Astrocyte (in vitro differentiated cells and primary cell): ENCODE data around the gene TPST2. TPM values are rescaled to one million over a fixed set of nuclear protein-coding genes. Genes with fewer than 3 reads are reported as not detected.

Experiments
- DNase-seq: peaks from one replicate; pipeline ENCODE4 v3.0.0-alpha.2; 2010; ENCODE audit warnings: low read depth
- FAIRE-seq: peaks from 2 replicates; lab custom pipeline; 2011; peaks lifted over from hg19 to GRCh38; lab: Jason Lieb, UNC
- H2AFZ ChIP-seq: 2 replicates; pipeline ENCODE4 v1.6.0; 2012; ENCODE audit warnings: low read depth, low read length, inconsistent platforms
- H3K27ac ChIP-seq: 2 replicates; pipeline ENCODE4 v1.5.1; 2011; ENCODE audit warnings: low read depth, low read length, inconsistent platforms
- H3K27me3 ChIP-seq: 2 replicates; pipeline ENCODE4 v1.6.0; 2011; ENCODE audit warnings: low read length, inconsistent platforms; ENCODE audit not compliant: insufficient read depth
- H3K36me3 ChIP-seq: 2 replicates; pipeline ENCODE4 v1.5.1; 2011; ENCODE audit warnings: low read length, inconsistent platforms; ENCODE audit not compliant: insufficient read depth
- H3K4me1 ChIP-seq: 2 replicates; pipeline ENCODE4 v1.5.1; 2011; ENCODE audit warnings: low read length, inconsistent platforms; ENCODE audit not compliant: insufficient read depth
- H3K4me2 ChIP-seq: 2 replicates; pipeline ENCODE4 v1.6.0; 2012; ENCODE audit warnings: low read length, inconsistent platforms
- H3K4me3 ChIP-seq: 2 replicates; pipeline ENCODE4 v1.5.1; 2011; ENCODE audit warnings: low read depth, mild to moderate bottlenecking, low read length, inconsistent platforms; ENCODE audit not compliant: insufficient read depth
- H3K79me2 ChIP-seq: 2 replicates; pipeline ENCODE4 v1.6.0; 2012; ENCODE audit warnings: mild to moderate bottlenecking, low read length, inconsistent platforms; ENCODE audit not compliant: insufficient read depth
- H3K9ac ChIP-seq: 2 replicates; pipeline ENCODE4 v1.6.0; 2012; ENCODE audit warnings: mild to moderate bottlenecking, low read length, inconsistent platforms
- H3K9me3 ChIP-seq: 2 replicates; pipeline ENCODE4 v1.5.1; 2012; ENCODE audit warnings: low read depth, mild to moderate bottlenecking, low read length, inconsistent platforms; ENCODE audit not compliant: insufficient read depth
- H4K20me1 ChIP-seq: 2 replicates; pipeline ENCODE4 v1.6.0; 2012; ENCODE audit warnings: low read length, inconsistent platforms; ENCODE audit not compliant: insufficient read depth
- H3K27ac Mint-ChIP-seq: one replicate; pipeline ENCODE4 v1.8.0; 2021; ENCODE audit warnings: mild to moderate bottlenecking, mixed read lengths; ENCODE audit not compliant: unreplicated experiment
- H3K27me3 Mint-ChIP-seq: one replicate; pipeline ENCODE4 v1.8.0; 2021; ENCODE audit warnings: low read depth, mixed read lengths; ENCODE audit not compliant: unreplicated experiment
- H3K36me3 Mint-ChIP-seq: one replicate; pipeline ENCODE4 v1.8.0; 2021; ENCODE audit warnings: low read depth, mixed read lengths; ENCODE audit not compliant: unreplicated experiment
- H3K4me1 Mint-ChIP-seq: one replicate; pipeline ENCODE4 v1.8.0; 2021; ENCODE audit warnings: low read depth, mixed read lengths; ENCODE audit not compliant: unreplicated experiment
- H3K4me3 Mint-ChIP-seq: one replicate; pipeline ENCODE4 v1.8.0; 2021; ENCODE audit warnings: mild to moderate bottlenecking, moderate library complexity, mixed read lengths; ENCODE audit not compliant: unreplicated experiment
- H3K9me3 Mint-ChIP-seq: one replicate; pipeline ENCODE4 v1.8.0; 2021; ENCODE audit warnings: mild to moderate bottlenecking, mixed read lengths; ENCODE audit not compliant: unreplicated experiment
- EZH2 ChIP-seq: IDR thresholded peaks from 2 replicates; pipeline ENCODE4 v1.6.1; 2012; ENCODE audit warnings: mild to moderate bottlenecking, low read length, inconsistent platforms; ENCODE audit not compliant: insufficient read depth
- total RNA-seq: library from RNA; stranded (reverse); gene quantifications from 2 replicates; pipeline ENCODE4 v1.2.1, GENCODE V29; 2021
- TF ChIP-seq, protein P1 (sequence below): IDR thresholded peaks from 2 replicates; pipeline ENCODE4 v1.5.1; 2011; ENCODE audit warnings: low read depth, mild to moderate bottlenecking, inconsistent platforms, low read length, moderate library complexity; ENCODE audit not compliant: insufficient read depth

The TPST2 gene
- total RNA-seq, 1 donor from 2014 or later: 55.7 TPM

DNA sequence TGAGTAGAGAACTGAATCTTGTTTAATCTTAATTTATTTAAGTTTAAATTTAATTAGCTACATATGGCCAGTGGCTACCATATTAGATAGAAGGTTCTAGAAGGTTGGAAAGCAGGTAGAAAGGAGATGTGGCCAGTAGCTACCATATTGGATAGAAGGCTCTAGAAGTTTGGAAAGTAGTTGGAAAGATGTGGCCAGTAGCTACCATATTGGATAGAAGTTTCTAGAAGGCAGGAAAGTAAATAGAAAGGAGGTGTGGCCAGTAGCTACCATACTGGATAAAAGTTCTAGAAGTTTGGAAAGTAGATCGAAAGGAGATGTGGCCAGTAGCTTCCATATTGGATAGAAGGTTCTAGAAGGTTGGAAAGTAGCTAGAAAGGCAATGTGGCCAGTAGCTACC lies 34.1 kb upstream of the TPST2 start:
- H3K36me3 Mint-ChIP-seq: no peaks in the 10 kb centered on the region

DNA sequence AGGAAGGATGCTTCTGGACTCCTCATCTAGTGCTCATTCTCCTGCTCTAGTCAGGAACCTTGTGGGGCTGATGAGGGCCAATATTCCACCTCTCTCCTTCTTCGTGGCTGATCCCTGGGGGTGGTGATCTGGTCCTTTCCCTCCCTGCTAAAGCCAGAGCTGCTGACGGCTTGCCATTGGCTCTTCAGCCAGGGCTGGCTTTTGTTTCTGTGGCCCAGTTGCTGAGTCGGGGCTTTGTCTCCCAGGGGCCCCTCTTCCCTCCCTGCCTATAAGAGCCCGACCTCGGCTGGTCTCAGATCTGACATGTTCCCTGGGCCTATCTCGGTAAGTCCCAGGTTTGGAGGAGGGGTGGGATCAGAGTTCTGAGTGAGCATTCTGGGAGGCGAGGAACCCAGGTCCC lies 31.7 kb upstream of the TPST2 start, which contains the start of gene CRYBA4:
Gene CRYBA4 (plus strand): TSS at position 301 of the 400 bp plus-strand sequence. CDS start 634 bp downstream, outside the sequence.
- Mint-ChIP-seq H3K36me3 (no peaks in the 10 kb centered on the region), H3K4me1 (peaks cover 9% of the 10 kb centered on the region), H3K9me3 (peaks cover 3% of the 10 kb centered on the region), H3K4me3 (peak within 1 kb of the TSS; percentile 9), H3K27me3 (peaks cover 28% of the 10 kb centered on the region), H3K27ac (peak within 1 kb of the TSS; percentile 48)
- TF ChIP-seq, protein P1, sequence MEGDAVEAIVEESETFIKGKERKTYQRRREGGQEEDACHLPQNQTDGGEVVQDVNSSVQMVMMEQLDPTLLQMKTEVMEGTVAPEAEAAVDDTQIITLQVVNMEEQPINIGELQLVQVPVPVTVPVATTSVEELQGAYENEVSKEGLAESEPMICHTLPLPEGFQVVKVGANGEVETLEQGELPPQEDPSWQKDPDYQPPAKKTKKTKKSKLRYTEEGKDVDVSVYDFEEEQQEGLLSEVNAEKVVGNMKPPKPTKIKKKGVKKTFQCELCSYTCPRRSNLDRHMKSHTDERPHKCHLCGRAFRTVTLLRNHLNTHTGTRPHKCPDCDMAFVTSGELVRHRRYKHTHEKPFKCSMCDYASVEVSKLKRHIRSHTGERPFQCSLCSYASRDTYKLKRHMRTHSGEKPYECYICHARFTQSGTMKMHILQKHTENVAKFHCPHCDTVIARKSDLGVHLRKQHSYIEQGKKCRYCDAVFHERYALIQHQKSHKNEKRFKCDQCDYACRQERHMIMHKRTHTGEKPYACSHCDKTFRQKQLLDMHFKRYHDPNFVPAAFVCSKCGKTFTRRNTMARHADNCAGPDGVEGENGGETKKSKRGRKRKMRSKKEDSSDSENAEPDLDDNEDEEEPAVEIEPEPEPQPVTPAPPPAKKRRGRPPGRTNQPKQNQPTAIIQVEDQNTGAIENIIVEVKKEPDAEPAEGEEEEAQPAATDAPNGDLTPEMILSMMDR: no peak
- TF ChIP-seq EZH2: no peak
- Histone ChIP-seq H3K4me3 (no peak within 1 kb of the TSS), H3K27me3 (peaks cover 5% of the 10 kb centered on the region), H3K36me3 (no peaks in the 10 kb centered on the region), H3K4me2 (no peak within 1 kb of the TSS), H3K79me2 (no peaks in the 10 kb centered on the region), H2AFZ (no peak within 1 kb of the TSS), H3K9me3 (no peaks in the 10 kb centered on the region), H4K20me1 (no peaks in the 10 kb centered on the region), H3K4me1 (peaks cover 5% of the 10 kb centered on the region), H3K27ac (no peak within 1 kb of the TSS), H3K9ac (no peak within 1 kb of the TSS)
- FAIRE-seq: no peak
- DNase-seq: no peak

More for the DNA sequence above, 34.1 kb upstream of the TPST2 start:
- no peaks in the 10 kb centered on the region for H3K36me3 ChIP-seq
- FAIRE-seq (no peak), DNase-seq (no peak)
- H4K20me1 ChIP-seq: no peaks in the 10 kb centered on the region
- no peak overlapping the region for H3K9ac ChIP-seq
- peaks cover 28% of the 10 kb centered on the region for H3K27me3 Mint-ChIP-seq
- no peak for TF ChIP-seq EZH2
- TF ChIP-seq, protein P1: no peak
- no peaks in the 10 kb centered on the region for H3K9me3 ChIP-seq
- H3K4me1 Mint-ChIP-seq: peaks cover 2% of the 10 kb centered on the region
- no peak overlapping the region for H3K4me3 ChIP-seq
- peaks cover 5% of the 10 kb centered on the region for H3K27me3 ChIP-seq
- peaks cover 2% of the 10 kb centered on the region for H3K4me1 ChIP-seq
- no peak overlapping the region for H3K27ac Mint-ChIP-seq
- H3K27ac ChIP-seq: no peak overlapping the region
- no peak overlapping the region for H3K4me2 ChIP-seq
- H3K79me2 ChIP-seq: no peaks in the 10 kb centered on the region
- H3K9me3 Mint-ChIP-seq: peaks cover 3% of the 10 kb centered on the region
- H3K4me3 Mint-ChIP-seq: no peak overlapping the region
- no peak overlapping the region for H2AFZ ChIP-seq

DNA sequence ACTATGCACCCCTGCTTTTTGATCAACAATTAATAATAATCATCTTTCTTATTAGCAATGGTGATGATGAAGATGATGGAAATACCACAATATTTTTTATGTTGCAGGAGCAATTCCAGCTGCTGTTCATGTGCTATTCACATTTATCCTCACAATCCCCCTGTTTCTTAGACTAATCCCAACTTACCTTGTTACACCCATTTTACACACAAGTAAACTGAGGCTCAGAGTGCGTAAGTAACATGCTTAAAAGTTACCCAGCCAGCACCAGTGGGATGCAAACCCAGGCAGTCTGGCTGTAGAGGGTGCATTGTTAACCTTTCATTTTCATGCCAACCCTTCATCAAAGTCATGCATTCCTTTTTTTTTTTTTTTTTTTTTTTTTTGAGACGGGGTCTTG lies 30.3 kb upstream of the TPST2 start:
- Histone ChIP-seq H3K4me3 (no peak overlapping the region), H3K79me2 (no peaks in the 10 kb centered on the region), H3K36me3 (no peaks in the 10 kb centered on the region), H3K27me3 (peaks cover 5% of the 10 kb centered on the region), H3K9ac (no peak overlapping the region), H2AFZ (no peak overlapping the region), H4K20me1 (no peaks in the 10 kb centered on the region), H3K27ac (no peak overlapping the region), H3K9me3 (no peaks in the 10 kb centered on the region), H3K4me1 (peaks cover 5% of the 10 kb centered on the region), H3K4me2 (no peak overlapping the region)
- TF ChIP-seq, protein P1: no peak
- TF ChIP-seq EZH2: no peak
- DNase-seq (no peak), FAIRE-seq (no peak)
- Mint-ChIP-seq H3K9me3 (peaks cover 3% of the 10 kb centered on the region), H3K27ac (no peak overlapping the region), H3K4me3 (no peak overlapping the region), H3K36me3 (no peaks in the 10 kb centered on the region), H3K4me1 (peaks cover 9% of the 10 kb centered on the region), H3K27me3 (peaks cover 32% of the 10 kb centered on the region)
